Fibroblast of lung (primary cell): Measurements from ENCODE around the gene STK11IP.

Source experiments
- EZH2 ChIP-seq: IDR thresholded peaks from 2 replicates; pipeline ENCODE4 v1.5.1; 2012; ENCODE audit warnings: low read length, control low read depth, mild to moderate bottlenecking; ENCODE audit errors: missing control alignments
- TF ChIP-seq, protein P1 (sequence below), 2 donors: IDR thresholded peaks in 1 of 2; conservative IDR thresholded peaks in 1 of 2; 1 replicate in 1 of 2; 2 replicates in 1 of 2; pipeline ENCODE4 v1.5.1; 2011 to 2012; ENCODE audit warnings: low read length in 2 of 2, control low read depth in 1 of 2, inconsistent platforms in 1 of 2, low read depth in 1 of 2, mild to moderate bottlenecking in 1 of 2

DNA sequence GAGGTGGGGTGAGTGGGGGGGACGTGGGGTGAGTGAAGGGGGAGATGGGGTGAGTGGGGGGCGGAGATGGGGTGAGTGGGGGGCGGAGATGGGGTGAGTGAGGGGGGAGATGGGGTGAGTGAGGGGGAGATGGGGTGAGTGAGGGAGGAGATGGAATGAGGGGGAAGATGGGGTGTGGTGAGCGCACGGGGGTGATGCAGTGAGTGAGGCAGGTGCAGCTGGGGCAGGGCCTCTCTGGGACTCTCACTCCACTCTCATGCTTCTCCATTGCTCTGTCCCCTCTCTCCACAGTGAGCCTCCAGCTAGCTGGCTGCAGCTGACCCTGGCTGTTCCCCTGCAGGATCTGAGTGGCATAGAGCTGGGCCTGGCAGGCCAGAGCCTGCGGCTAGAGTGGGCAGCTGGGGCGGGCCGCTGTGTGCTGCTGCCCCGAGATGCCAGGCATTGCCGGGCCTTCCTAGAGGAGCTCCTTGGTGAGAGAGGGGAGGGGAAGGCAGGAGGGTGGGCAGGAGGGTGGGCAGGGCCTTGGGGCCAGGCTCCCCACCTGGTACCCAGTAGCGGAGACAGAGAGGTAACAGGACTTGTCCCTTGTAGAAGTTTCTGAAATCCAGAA is 15.9 kb downstream of the STK11IP start:
- TF ChIP-seq, protein P1, sequence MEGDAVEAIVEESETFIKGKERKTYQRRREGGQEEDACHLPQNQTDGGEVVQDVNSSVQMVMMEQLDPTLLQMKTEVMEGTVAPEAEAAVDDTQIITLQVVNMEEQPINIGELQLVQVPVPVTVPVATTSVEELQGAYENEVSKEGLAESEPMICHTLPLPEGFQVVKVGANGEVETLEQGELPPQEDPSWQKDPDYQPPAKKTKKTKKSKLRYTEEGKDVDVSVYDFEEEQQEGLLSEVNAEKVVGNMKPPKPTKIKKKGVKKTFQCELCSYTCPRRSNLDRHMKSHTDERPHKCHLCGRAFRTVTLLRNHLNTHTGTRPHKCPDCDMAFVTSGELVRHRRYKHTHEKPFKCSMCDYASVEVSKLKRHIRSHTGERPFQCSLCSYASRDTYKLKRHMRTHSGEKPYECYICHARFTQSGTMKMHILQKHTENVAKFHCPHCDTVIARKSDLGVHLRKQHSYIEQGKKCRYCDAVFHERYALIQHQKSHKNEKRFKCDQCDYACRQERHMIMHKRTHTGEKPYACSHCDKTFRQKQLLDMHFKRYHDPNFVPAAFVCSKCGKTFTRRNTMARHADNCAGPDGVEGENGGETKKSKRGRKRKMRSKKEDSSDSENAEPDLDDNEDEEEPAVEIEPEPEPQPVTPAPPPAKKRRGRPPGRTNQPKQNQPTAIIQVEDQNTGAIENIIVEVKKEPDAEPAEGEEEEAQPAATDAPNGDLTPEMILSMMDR (conservative IDR thresholded peaks at IDR 0.05 in 1 of 2, IDR thresholded peaks at IDR 0.05 in 1 of 2; ENCODE audit: low read depth in 1 of 2, low read length in 2 of 2), result no peak
- no peak for TF ChIP-seq EZH2
